CD4-positive, alpha-beta T cell treated with Interferon alpha-2 for 1 hour (primary cell): ENCODE results near the gene SERPINB8.

Source experiments
- DNase-seq, 2 donors: peaks; one replicate each; pipeline ENCODE4 v3.0.0-alpha.2; 2020 to 2022

SERPINB8 gene

GRCh38 chr18:63965716-63966330, 4.1 kb upstream of the SERPINB8 start:
- DNase-seq = no peak

- DNase-seq = no peak
These were observed 926 bp downstream of the SERPINB8 start for GRCh38 chr18:63970809-63971205.

- no peak for DNase-seq
These were observed 1.6 kb downstream of the SERPINB8 start for GRCh38 chr18:63971320-63972001.

GRCh38 chr18:63972002-63972376, 2.1 kb downstream of the SERPINB8 start:
- no peak for DNase-seq

- peak in 1 of 2 donors; percentile 34 for DNase-seq
These were observed 5.1 kb downstream of the SERPINB8 start for GRCh38 chr18:63974991-63975390.

DNA sequence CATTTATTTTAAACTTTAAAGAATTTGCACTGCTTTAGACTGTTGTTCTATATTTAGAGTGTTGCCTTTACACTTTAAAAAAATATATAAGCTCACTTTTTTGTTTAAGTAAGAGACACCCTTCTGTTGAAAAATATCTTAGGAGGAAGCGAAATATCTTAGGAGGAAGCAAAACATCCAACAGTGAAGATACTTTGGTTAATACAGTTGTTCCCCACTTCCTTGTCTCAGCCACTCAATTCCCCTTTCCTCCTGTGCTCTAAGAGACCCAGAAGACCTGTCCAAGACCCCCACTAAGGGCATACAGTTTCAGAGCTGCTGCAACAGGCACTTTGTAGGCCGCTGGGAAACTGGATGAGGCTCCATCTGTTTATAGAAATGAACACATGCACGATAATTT, 5.7 kb downstream of the SERPINB8 start:
- no peak for DNase-seq

DNA sequence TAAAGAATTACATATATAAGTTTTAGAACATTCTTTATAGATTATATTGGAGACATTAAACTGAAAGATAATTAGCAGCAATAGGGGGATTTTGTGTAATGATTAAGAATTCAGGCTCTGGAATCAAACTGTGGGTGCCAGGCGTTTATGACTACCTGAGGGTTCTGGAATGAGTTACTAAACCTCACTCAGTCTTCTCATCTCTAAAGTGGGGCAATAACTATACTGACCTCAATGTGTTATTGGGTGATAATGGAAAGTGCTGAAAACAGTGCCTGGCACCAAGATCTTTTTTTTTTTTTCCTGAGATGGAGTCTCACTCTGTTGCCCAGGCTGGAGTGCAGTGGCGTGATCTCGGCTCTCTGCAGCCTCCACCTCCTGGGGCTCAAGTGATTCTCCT, 7.2 kb downstream of the SERPINB8 start:
- DNase-seq = no peak

- DNase-seq = peak; percentile 25 to 61
These were observed 9.6 kb downstream of the SERPINB8 start for GRCh38 chr18:63979409-63979920.

- DNase-seq = no peak
These were observed 10.1 kb downstream of the SERPINB8 start for GRCh38 chr18:63980027-63980426.

DNA sequence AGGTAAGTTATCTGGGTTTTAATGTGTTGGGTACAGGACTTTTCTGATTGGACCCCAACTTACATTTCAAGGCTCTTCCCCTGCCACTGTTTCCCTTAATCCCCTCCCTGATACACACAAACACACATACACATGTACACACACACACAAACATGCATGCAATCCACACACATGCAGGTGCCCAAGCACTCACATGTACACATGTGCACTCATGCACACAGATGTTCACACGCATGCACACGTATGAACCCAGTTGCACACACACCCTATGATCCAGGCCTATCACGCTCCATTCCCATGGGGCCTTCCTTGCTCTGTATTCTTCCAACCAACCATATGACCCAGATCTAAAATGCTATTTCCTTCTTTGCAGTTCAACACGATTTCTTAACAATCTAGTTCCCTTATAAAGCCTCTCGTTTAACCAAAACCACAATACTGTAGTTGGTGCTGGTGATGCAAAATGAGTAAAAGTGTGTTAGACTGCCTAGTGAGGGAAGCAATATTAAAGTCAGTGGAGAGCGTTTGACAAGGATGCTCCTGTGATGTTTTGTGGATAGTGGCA, 11.1 kb downstream of the SERPINB8 start:
- DNase-seq = no peak

DNA sequence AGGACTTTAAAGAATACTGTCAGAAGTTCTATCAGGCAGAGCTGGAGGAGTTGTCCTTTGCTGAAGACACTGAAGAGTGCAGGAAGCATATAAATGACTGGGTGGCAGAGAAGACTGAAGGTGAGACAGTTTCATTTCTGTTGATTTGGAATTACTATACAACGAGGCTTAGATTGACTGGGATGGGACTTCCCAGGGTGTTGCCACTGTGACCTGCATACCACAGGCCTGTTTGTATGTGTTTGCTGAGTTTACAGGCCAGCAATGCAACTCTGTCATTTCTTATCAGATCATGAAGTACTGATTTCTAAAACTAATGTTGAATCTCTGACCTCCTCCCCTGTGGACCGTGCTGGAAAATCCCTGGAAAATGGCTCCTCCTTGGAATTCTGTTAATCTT, 11.8 kb downstream of the SERPINB8 start:
- DNase-seq = no peak

- DNase-seq = no peak
These were observed 12.5 kb downstream of the SERPINB8 start for GRCh38 chr18:63982361-63982760.

- DNase-seq = no peak
These were observed 17.0 kb downstream of the SERPINB8 start for GRCh38 chr18:63986885-63987284.

- no peak for DNase-seq
These were observed 17.9 kb downstream of the SERPINB8 start for GRCh38 chr18:63987743-63988142.

GRCh38 chr18:63992751-63993150, 22.9 kb downstream of the SERPINB8 start:
- DNase-seq = no peak

GRCh38 chr18:63994783-63995399, 25.0 kb downstream of the SERPINB8 start:
- peak in 1 of 2 donors; percentile 48 for DNase-seq

DNA sequence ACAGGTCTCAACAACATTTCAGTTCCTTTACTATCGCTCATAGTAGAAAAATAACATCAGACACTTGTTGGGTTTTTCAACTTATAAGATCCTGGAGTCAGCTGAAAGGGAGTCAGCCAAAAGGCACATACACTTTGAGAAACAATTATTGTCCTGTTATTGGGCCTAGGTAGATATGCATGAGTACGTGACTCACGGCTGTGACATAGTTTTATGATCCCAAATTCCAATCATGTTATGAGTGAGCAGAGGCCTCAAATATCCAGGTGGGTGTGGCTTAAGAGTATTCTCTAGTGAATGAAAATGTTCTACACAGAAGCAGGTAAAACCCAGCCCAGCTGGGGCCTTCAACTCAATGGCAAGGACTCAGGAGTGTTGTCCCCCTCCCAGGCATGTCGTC, 27.2 kb downstream of the SERPINB8 start:
- DNase-seq = no peak

GRCh38 chr18:63997606-63998005, 27.7 kb downstream of the SERPINB8 start:
- no peak for DNase-seq

- no peak for DNase-seq
These were observed 30.0 kb downstream of the SERPINB8 start for GRCh38 chr18:63999871-64000270.

GRCh38 chr18:64002581-64002980, 32.7 kb downstream of the SERPINB8 start:
- DNase-seq = no peak

- no peak for DNase-seq
These were observed 39.4 kb downstream of the SERPINB8 start for GRCh38 chr18:64009305-64009704.

DNA sequence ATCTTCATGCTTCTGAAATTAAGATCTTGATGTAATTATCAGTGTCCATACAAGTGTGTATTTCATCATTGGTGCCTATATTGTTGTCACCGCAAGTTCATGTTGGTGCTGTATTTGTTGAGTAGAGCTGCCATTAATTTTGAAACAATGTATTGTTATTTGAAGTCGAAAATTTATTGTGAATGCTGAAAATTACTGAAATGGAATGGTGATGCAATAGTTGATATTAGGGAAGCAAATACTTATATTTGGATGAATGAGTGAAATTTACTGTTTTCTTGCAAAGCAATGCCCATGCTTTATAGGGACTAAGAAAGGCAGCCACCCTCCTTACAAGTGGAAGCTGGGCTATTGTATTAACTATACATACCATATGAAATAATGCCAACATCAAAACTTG, 41.6 kb downstream of the SERPINB8 start:
- DNase-seq = no peak

DNA sequence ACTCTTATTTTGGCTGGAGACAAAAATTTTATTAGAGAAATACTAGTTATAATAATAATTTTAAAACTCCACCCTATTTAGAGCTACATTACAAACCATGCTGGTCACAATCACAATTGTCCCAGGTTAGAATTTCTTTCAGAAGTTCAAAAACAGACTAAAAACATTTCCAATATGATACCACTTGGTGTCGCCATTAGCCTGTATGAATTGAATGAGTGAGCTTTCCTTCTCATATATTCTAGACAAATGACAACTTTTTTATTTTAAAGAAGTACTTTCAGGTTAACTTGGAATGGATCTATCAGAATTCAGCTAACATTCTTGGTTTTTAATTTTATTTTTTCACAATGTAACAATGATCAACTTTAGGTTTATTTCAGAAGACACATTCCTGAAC, 48.0 kb downstream of the SERPINB8 start:
- no peak for DNase-seq
